Ureter (tissue), 1 donor: ENCODE measurements around the gene ARHGAP6. TPM values are rescaled to one million over a fixed set of nuclear protein-coding genes. Genes with fewer than 3 reads are reported as not detected.

Experiments
- DNase-seq: peaks from one replicate; pipeline ENCODE4 v3.0.0-alpha.2; 2020; ENCODE audit warnings: low spot score
- total RNA-seq: library from RNA; stranded (reverse); gene quantifications from one replicate; pipeline ENCODE4 v1.2.4, GENCODE V29; 2023
- donor health status: DM: yes; HTN: yes; CAD: no.

Gene ARHGAP6
- total RNA-seq, 1 donor from 2014 or later: 29.6 TPM

DNA sequence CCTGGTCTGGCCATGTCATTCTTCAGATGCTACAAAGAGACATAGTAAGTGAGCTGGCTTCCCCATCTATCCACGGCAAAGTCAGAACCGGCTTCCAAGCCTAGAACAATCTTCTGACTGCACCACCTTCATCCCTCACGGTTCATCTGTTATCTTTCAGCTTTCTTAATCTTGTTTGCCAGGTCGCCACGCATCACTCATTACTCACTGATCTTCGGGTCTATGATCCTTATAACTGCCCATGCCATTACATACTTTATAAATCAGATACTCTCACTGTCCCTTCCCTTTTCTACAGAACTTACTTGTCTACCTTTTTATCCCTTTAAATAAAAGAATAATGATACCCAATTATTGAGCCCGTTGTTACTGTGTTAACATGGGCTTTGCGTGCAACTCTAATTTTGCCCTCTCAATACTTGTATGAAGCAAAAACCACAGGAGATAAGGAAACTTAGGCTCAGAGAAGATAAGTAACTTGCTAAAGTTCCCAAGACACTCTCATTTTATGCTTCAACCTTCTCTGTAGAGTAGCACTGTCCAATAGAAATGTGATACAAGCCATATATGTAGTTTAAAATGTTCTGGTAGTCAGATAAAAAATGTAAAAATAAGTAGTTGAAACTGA is 200.8 kb downstream of the ARHGAP6 start:
- DNase-seq: no peak

DNA sequence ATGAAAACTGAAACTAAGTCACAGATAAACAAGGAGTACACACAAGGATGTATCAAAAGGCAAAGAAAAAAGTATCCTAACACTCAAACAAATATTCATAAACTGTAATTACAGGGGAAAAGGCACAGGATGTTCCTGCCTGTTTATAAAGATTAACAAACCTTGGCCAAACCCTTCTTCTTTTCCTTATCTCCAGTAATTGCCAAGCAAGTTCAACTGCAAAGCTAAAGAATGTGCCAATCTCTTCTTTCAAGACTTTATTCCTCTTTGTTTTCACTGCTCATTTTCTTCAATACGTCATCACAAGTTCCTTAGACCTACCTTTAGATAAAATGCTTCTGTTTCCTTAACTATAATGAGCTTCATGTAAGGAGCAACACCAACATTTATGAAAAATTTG is 201.3 kb downstream of the ARHGAP6 start:
- DNase-seq: no peak

DNA sequence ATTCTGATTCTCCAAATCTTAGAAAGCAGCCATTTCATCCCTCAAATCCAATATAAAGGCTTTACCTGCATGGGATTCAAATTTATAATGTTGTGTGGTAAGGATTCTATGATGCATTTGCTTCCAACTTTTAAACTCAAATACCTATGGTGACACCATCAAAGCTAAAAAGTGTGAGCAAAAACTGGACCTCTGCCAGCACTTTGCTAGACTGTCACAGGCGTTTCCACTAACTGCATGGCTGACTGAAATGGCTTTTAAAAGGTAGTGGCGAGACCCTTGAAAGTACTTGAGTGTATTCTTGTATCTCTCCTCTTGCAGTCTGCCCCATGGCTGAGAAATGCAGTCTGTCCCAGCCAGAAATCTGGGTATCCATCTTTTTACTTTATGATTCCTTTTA is 203.1 kb downstream of the ARHGAP6 start:
- DNase-seq: no peak

GRCh38 chrX:11462136-11462535 is 203.6 kb downstream of the ARHGAP6 start:
- no peak for DNase-seq

- no peak for DNase-seq
These were observed 204.3 kb downstream of the ARHGAP6 start for GRCh38 chrX:11461201-11462001.

GRCh38 chrX:11460347-11460746 is 205.4 kb downstream of the ARHGAP6 start:
- no peak for DNase-seq

DNA sequence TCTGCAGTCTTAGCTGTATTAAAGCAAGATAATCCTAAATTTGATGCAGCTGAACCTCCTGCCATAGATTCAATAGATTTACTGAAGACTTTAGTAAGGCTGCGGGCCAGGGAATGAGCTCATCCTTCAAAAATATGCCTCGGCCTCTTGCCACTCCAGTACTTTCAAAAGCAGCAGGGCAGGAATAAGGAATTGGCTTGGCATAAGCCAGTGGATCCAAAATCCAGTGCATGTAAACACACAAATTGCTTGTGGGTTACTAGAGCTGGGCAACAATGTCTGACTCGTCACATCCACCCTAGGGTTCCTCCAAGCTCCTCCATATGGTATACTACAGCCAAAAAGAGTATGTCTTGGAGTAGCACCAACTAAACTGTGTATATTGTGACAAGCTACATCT is 207.6 kb downstream of the ARHGAP6 start:
- no peak for DNase-seq

DNA sequence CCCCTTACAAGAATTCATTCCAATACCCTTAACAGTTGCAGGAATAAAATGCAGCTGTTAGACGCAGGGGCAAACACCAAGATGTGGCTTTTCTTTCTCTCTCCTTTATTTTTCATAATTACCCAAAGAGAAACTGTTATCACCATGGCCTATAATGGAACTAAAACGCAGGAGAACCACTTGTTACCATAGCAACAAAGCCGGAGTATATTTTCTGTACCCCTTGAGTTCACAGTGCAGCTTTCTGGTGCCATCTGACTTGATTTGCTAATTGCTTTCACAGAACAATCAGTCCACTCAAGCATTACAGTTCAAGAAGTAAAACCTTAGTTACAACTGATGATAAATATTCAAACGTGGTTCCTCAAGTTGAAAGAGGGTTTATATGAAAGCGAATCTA is 214.6 kb downstream of the ARHGAP6 start:
- no peak for DNase-seq

DNA sequence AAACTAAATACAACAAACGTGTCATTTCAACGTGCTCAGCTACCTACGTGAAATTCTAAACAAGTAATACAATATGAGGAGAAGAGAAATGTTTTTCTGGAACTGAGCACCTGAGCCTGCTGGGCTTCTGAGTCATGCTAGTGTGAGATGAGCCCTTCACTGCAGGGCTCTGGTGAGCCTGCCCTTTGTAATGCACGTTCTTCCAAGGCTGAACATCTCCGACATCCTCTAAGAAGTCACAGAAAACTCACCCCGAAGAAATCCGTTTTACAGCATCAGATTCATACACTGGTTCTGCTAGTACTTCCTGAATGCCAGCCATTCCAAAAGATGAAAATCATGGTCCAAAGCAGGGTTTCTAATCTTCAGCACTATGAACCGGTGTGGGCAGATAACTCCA is 215.4 kb downstream of the ARHGAP6 start:
- no peak for DNase-seq

DNA sequence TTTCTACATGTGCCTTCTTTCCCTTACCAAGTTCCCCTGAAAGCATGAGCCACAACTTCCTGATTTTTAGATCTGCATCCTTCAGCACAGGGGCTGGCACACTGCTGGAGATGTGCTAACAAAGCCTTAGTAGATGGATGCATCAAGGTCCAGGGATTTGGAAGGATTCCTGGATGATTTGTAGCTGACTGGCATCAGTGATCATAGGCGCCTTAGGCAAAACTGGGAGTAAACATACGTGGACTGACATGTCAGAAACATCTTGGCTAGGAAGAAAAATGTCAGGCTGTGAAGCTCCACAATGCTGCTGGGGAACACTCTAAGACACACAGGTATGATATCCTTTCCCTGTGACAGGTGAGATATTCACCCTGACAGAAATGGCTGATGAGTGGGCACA is 216.1 kb downstream of the ARHGAP6 start:
- no peak for DNase-seq

- DNase-seq: no peak
These were observed 218.3 kb downstream of the ARHGAP6 start for GRCh38 chrX:11447418-11447817.

DNA sequence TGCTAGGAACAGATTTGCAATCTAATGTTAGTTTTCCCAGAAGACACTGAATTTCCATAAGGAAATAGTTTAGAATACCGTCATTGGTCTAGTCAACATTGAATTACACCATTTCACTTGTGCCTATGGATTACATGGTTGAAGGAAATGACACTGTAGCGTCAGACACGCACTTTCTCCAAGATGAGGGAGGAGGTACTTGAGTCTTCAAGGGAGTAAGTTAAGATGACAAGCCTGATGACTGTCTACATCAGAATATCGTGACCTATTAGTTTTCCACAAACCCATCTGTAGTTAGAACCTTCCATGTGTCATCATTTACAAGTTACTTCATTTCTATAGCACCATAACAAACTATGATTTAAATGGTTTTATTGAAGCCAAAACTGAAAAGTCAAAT is 218.8 kb downstream of the ARHGAP6 start:
- no peak for DNase-seq

- DNase-seq: no peak
These were observed 219.4 kb downstream of the ARHGAP6 start for GRCh38 chrX:11446336-11446735.

DNA sequence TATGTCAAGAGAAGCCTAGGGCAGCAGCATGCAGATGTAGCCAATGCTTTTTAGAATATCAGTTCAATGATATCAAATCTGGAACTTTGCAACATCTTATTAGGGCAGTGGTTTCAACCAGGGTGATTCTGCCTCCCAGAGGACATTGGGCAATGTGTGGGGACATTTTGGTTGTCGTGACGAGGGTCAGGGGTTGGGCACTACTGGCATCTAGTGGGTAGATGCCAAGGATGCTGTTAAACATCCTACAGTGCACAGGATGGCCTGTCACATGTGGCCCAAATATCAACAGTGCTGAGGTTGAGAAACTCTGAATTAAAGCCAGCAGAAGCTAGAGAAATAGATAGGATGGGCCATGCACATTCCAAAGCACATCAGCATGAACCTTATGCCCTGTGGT is 220.2 kb downstream of the ARHGAP6 start:
- no peak for DNase-seq

- no peak for DNase-seq
These were observed 221.7 kb downstream of the ARHGAP6 start for GRCh38 chrX:11444052-11444451.

- DNase-seq: no peak
These were observed 225.9 kb downstream of the ARHGAP6 start for GRCh38 chrX:11439846-11440245.

DNA sequence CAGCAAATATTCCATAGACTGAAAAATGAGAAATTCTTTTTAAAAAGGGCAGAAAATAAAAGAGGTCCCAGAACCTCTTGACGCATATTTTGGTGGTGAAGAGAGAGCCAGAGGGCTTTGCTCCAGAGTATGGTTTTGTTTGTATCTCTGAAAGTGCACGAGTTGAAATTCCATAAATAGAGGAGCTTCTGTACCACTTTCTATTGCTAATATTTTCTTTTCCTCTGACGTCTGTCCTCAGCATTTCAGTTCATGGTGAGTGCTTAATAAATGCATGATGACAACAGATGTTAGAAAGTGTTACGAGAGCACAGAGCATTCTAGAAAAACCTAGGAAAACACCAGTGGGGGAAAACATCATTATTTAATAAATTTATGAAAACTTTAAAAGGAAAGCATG is 227.0 kb downstream of the ARHGAP6 start:
- no peak for DNase-seq

DNA sequence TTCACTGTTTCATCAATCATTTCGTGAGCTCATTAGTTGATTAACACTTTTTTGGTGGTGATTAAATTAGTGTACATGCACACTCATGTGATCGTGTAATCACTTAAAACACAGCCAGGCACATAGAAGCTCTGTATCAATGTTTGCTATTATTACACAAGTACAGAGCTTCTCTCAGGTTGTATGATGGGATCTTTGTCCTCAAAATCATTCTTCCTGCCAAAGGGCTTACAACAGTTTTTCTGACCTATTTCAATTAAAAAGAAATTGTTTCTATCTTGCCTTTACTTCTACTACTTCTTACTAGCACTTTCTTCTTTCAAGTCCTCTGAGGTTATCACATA is 227.4 kb downstream of the ARHGAP6 start:
- no peak for DNase-seq

- no peak for DNase-seq
These were observed 227.9 kb downstream of the ARHGAP6 start for GRCh38 chrX:11437642-11438379.

DNA sequence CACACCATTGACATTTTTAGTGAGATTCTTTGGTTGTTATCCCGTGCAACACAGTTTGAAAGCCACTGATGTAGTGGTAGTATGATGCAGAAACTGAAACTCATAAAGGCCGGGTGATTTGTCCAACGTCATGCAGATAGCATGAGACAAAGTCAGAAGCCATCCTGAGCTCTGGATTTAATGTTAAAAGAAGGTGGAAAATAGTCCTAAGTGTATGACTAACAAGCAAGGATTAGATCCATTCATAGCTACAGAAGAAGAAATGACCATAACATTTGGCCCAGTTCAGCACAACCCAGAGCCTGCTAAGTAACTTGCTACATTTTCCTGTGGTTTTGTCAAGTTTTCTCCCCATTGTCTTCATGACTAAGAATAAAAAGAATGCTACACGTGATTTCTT is 230.2 kb downstream of the ARHGAP6 start:
- no peak for DNase-seq

GRCh38 chrX:11434607-11435006 is 231.1 kb downstream of the ARHGAP6 start:
- DNase-seq: no peak

DNA sequence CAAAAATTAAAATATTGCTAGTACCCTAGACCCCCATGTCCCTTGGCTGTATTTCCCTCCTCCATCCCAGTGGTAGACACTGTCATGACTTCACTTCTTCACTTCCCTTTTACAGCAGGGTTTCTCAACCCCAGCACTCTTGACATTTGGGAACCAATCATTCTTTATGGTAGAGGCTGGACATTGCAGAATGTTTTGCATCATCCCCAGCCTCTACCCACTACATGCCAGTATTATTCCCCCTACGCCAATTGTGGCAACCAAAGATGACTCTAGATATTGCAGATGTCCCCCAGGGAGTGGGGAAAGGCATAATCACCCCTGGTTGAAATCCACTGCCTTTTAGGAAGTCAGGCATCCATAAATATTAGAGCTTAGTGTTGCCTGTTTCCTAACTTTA is 233.9 kb downstream of the ARHGAP6 start:
- no peak for DNase-seq

- no peak for DNase-seq
These were observed 235.4 kb downstream of the ARHGAP6 start for GRCh38 chrX:11430271-11430670.
